Right lobe of liver (tissue), 6 donors: ENCODE results near the gene ROPN1L. TPM values are rescaled to one million over a fixed set of nuclear protein-coding genes. Genes with fewer than 3 reads are reported as not detected.

Experiments
- ATAC-seq, 4 donors: fragments of 200-7000 bp; cut with Tn5 transposase; one replicate each; pipeline ENCODE4 v1.9.1; 2020; ENCODE audit warnings: mild to moderate bottlenecking in 4 of 4, moderate library complexity in 4 of 4
- DNase-seq, 3 donors: peaks; one replicate each; pipeline ENCODE4 v3.0.0-alpha.2; 2020
- H3K27ac ChIP-seq, 3 donors: fragments of 200-600 bp; one replicate each; pipeline ENCODE4 v1.8.0; 2022
- H3K27me3 ChIP-seq, 2 donors: fragments of 200-600 bp; one replicate each; pipeline ENCODE4 v1.8.0; 2022
- H3K36me3 ChIP-seq, 4 donors: fragments of 200-600 bp; sonication (generic) in 1 of 4; one replicate each; pipeline versions ENCODE4 v1.5.1 to v1.8.0; 2017 to 2022; ENCODE audit warnings: control low read depth in 1 of 4
- H3K4me1 ChIP-seq, 4 donors: fragments of 200-600 bp; sonication (generic) in 1 of 4; one replicate each; pipeline versions ENCODE4 v1.5.1 to v1.8.0; 2017 to 2022; ENCODE audit warnings: control low read depth in 1 of 4
- H3K4me3 ChIP-seq, 3 donors: fragments of 200-600 bp; one replicate each; pipeline ENCODE4 v1.8.0; 2022
- H3K9me3 ChIP-seq, 4 donors: fragments of 200-600 bp; sonication (generic) in 1 of 4; one replicate each; pipeline versions ENCODE4 v1.5.1 to v1.8.0; 2017 to 2022; ENCODE audit warnings: control low read depth in 1 of 4
- POLR2A ChIP-seq: fragments of 450-650 bp; IDR thresholded peaks from one replicate; pipeline ENCODE4 v1.6.1; 2017; ENCODE audit warnings: antibody characterized with exemption, mild to moderate bottlenecking
- WGBS: methylation state at CpG from one replicate; pipeline ENCODE4 v1.1.6; 2018; ENCODE audit warnings: low coverage, low lambda C conversion rate; ENCODE audit not compliant: insufficient coverage; ENCODE audit errors: missing lambda C conversion rate; 5-methylcytosine and 5-hydroxymethylcytosine counted together
- intact Hi-C, 2 donors: fragments of 100-400 bp; cut with DNase I; formaldehyde crosslinking; loops; one replicate each; pipeline versions ENCODE4 v1.11.2 to v1.14.1; 2022
- total RNA-seq, 6 experiments: library from RNA; depleted of rRNA in 2 of 6; stranded (reverse); fragments of >200 nt in 2 of 6; fragmentation: NEBNext Ultra II Directional in 3 of 6; extraction: Animal tissue kit (Norgen Biotek cat#: 25700) in 3 of 6; gene quantifications; one replicate each; pipeline versions ENCODE4 v1.1.0 to v1.2.4, GENCODE V29; 2016 to 2023
- TF ChIP-seq, protein P1 (sequence below), 4 donors: fragments of 200-600 bp in 3 of 4; fragments of 450-650 bp in 1 of 4; IDR thresholded peaks; one replicate each; pipeline versions ENCODE4 v1.5.1 to v1.8.0; 2016 to 2022; ENCODE audit warnings: antibody characterized with exemption in 4 of 4, mild to moderate bottlenecking in 2 of 4
- donor health status: DM: no; HTN: yes; CAD: no.
- donor health status: DM: no; HTN: no; CAD: no.
- donor health status: DM: no; HTN: no; CAD: no.
- donor health status: DM: no; HTN: yes; CAD: no.
- donor health status: DM: no; HTN: yes; CAD: no.

ROPN1L gene
- total RNA-seq, 6 experiments from 2014 or later = 0.24 to 0.83 (median 0.40) TPM; not detected in 2

DNA sequence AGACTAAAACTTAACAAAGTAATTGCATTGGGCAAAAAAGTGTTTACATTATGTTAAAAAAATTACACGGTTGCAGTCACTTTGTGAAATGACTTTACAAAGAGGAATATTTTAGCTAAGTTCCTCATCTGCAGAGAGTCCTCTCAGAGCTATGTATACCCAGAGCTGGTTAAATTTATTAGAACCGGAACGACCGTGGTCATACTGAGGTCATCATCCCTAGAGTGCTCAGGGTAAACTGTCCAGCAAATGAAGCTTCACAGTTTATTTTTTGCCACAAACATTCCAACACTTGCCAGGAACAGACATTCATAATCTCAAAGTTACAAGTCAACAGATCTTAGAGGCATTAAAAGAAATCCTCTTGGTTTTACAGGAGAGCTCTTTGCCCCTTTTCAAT lies 897 bp downstream of the ROPN1L start:
- Histone ChIP-seq H3K36me3 (no peaks in the 10 kb centered on the region), H3K4me3 (peak overlapping the region in 2 of 3 donors; percentile 61 to 63), H3K27ac (no peak overlapping the region), H3K4me1 (peaks cover 0 to 11% (median 0%) of the 10 kb centered on the region in 4 donors), H3K27me3 (no peaks in the 10 kb centered on the region), H3K9me3 (no peaks in the 10 kb centered on the region)
- 5% methylated on average over 1 of the region's 4 CpGs for WGBS
- DNase-seq (no peak), ATAC-seq (peak in 1 of 4 donors; percentile 12)
- no peak for TF ChIP-seq POLR2A
- TF ChIP-seq, protein P1, sequence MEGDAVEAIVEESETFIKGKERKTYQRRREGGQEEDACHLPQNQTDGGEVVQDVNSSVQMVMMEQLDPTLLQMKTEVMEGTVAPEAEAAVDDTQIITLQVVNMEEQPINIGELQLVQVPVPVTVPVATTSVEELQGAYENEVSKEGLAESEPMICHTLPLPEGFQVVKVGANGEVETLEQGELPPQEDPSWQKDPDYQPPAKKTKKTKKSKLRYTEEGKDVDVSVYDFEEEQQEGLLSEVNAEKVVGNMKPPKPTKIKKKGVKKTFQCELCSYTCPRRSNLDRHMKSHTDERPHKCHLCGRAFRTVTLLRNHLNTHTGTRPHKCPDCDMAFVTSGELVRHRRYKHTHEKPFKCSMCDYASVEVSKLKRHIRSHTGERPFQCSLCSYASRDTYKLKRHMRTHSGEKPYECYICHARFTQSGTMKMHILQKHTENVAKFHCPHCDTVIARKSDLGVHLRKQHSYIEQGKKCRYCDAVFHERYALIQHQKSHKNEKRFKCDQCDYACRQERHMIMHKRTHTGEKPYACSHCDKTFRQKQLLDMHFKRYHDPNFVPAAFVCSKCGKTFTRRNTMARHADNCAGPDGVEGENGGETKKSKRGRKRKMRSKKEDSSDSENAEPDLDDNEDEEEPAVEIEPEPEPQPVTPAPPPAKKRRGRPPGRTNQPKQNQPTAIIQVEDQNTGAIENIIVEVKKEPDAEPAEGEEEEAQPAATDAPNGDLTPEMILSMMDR (IDR thresholded peaks at IDR 0.05) = no peak
- intact Hi-C loops = no loop called here

DNA sequence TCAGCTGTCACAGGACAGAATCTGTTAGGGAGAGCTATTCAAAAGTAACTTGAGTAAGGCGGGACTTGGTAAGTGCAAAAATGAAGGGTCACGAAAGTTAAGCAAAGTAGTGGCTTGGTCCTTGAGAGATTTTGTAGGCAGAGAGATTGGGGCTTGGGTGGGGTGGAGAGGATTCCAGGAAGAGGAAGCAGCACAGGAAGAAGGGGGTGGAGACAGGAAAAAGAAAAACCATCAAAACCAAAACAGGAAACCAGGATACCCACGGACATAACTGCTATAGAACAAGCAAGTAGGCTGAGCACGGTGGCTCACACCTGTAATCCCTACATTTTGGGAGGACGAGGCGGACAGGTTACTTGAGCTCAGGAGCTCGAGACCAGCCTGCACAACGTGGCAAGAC lies 3.7 kb downstream of the ROPN1L start:
- intact Hi-C loops = no loop called here
- 46% methylated on average over 3 of the region's 8 CpGs for WGBS

DNA sequence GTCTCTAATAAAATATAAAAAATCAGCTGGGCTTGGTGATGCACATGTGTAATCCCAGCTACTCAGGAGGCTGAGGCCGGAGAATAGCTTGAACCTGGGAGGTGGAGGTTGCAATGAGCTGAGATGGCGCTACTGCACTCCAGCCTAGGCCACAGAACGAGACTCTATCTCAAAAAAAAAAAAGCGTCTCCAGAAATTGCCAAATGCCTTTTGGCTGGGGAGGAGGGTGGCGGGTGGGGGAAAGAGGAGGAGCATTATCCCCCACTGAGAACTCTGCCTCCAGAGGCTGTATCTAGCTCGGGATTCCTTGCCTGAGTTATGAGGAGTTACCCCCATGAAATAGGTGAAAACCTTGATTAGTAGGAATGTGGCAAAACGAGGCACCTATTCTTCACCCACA lies 4.8 kb downstream of the ROPN1L start:
- intact Hi-C loops = no loop called here
- peaks cover 0 to 5% (median 0%) of the 10 kb centered on the region in 4 donors for H3K4me1 ChIP-seq
- no peak for DNase-seq
- ATAC-seq = no peak
- TF ChIP-seq, protein P1 (IDR thresholded peaks at IDR 0.05) = no peak
- no peak for TF ChIP-seq POLR2A
- no peaks in the 10 kb centered on the region for H3K9me3 ChIP-seq
- no peak overlapping the region for H3K4me3 ChIP-seq
- no peaks in the 10 kb centered on the region for H3K36me3 ChIP-seq
- no peaks in the 10 kb centered on the region for H3K27me3 ChIP-seq
- no peak overlapping the region for H3K27ac ChIP-seq
- 76% methylated on average over 6 of the region's 7 CpGs for WGBS

More for the DNA sequence above, 3.7 kb downstream of the ROPN1L start:
- H3K27ac ChIP-seq = no peak overlapping the region
- no peak for DNase-seq
- peaks cover 0 to 11% (median 0%) of the 10 kb centered on the region in 4 donors for H3K4me1 ChIP-seq
- TF ChIP-seq, protein P1 (IDR thresholded peaks at IDR 0.05) = no peak
- no peak for TF ChIP-seq POLR2A
- no peak overlapping the region for H3K4me3 ChIP-seq
- H3K9me3 ChIP-seq = no peaks in the 10 kb centered on the region
- ATAC-seq = no peak
- no peaks in the 10 kb centered on the region for H3K36me3 ChIP-seq
- H3K27me3 ChIP-seq = no peaks in the 10 kb centered on the region

DNA sequence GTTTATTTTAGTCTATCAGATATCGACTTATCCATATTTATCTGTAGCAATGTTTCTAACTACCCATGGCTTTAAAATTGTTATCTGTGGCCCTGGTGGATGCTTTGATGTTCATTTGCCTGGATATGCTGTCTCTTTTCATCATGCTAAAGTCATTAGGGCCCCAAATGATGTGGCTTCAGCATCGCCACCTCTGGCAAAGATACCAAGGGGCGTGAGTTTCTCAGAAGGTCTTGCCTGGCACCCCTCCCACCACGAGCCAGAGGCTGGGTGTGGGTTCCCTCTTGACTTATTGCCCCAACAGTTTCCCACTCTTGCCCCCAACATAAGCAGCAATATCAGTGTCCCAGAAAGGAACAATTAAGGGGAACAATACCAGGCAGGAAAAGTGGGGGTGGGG lies 5.4 kb downstream of the ROPN1L start:
- no peaks in the 10 kb centered on the region for H3K36me3 ChIP-seq
- H3K9me3 ChIP-seq = no peaks in the 10 kb centered on the region
- DNase-seq (no peak), ATAC-seq (no peak)
- H3K27me3 ChIP-seq = no peaks in the 10 kb centered on the region
- TF ChIP-seq, protein P1 (IDR thresholded peaks at IDR 0.05) = no peak
- TF ChIP-seq POLR2A = no peak
- H3K27ac ChIP-seq = no peak overlapping the region
- no peak overlapping the region for H3K4me3 ChIP-seq
- peaks cover 0 to 4% (median 0%) of the 10 kb centered on the region in 4 donors for H3K4me1 ChIP-seq
- 83% methylated on average over 4 of the region's 4 CpGs for WGBS
- intact Hi-C loops = no loop called here
